ENCODE measurements around the gene GGPS1.

GRCh38 chr1:235320521-235321179 is 7.7 kb upstream of the GGPS1 start:
- TF ChIP-seq CTCF (IDR thresholded peaks at IDR 0.05; ENCODE audit: insufficient read depth, low read depth, low read length) (no peak), EZH2 (IDR thresholded peaks at IDR 0.05; ENCODE audit: insufficient read depth, low read length) (no peak)

Data from astrocyte (in vitro differentiated cells and primary cell).